ENCODE data around the gene CYP2C18.

Gene CYP2C18

GRCh38 chr10:94725871-94726270 is 42.3 kb downstream of the CYP2C18 start:
- no peak for TF ChIP-seq CTCF (IDR thresholded peaks at IDR 0.05; ENCODE audit: unreplicated experiment in 3 of 3)
- Mint-ChIP-seq H3K27me3 (ENCODE audit: low read depth) (no peaks in the 10 kb centered on the region), H3K4me3 (no peak overlapping the region), H3K4me1 (no peaks in the 10 kb centered on the region), H3K36me3 (ENCODE audit: low read depth) (no peaks in the 10 kb centered on the region), H3K9me3 (no peaks in the 10 kb centered on the region), H3K27ac (no peak overlapping the region)

- H3K4me1 Mint-ChIP-seq = no peaks in the 10 kb centered on the region
- H3K4me3 Mint-ChIP-seq = no peak overlapping the region
- H3K27ac Mint-ChIP-seq = no peak overlapping the region
- no peak for TF ChIP-seq CTCF (IDR thresholded peaks at IDR 0.05; ENCODE audit: unreplicated experiment in 3 of 3)
- H3K36me3 Mint-ChIP-seq (ENCODE audit: low read depth) = no peaks in the 10 kb centered on the region
- peaks cover 8% of the 10 kb centered on the region for H3K9me3 Mint-ChIP-seq
- no peaks in the 10 kb centered on the region for H3K27me3 Mint-ChIP-seq (ENCODE audit: low read depth)
Observed at GRCh38 chr10:94735197-94735596, 51.7 kb downstream of the CYP2C18 start.

DNA sequence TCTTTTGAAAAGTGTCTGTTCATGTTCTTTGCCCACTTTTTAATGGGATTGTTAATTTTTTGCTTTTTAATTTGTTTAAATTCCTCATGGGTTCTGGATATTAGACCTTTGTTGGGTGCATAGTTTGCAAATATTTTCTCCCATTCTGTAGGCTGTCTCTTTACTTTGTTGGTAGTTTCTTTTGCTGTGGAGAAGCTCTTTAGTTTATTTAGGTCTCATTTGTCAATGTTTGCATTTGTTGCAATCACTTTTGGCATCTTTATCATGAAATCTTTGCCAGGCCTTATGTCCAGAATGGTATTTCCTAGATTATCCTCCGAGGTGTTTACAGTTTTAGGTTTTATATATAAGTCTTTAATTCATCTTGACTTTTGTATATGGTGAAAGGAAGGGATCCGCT is 55.1 kb downstream of the CYP2C18 start:
- no peaks in the 10 kb centered on the region for H3K36me3 Mint-ChIP-seq (ENCODE audit: low read depth)
- no peaks in the 10 kb centered on the region for H3K27me3 Mint-ChIP-seq (ENCODE audit: low read depth)
- no peak overlapping the region for H3K27ac Mint-ChIP-seq
- TF ChIP-seq CTCF (IDR thresholded peaks at IDR 0.05; ENCODE audit: unreplicated experiment in 3 of 3) = no peak
- H3K9me3 Mint-ChIP-seq = peaks cover 30% of the 10 kb centered on the region
- H3K4me1 Mint-ChIP-seq = no peaks in the 10 kb centered on the region
- no peak overlapping the region for H3K4me3 Mint-ChIP-seq

GRCh38 chr10:94747137-94747536 is 63.6 kb downstream of the CYP2C18 start:
- Mint-ChIP-seq H3K4me1 (no peaks in the 10 kb centered on the region), H3K27ac (no peak overlapping the region)

GRCh38 chr10:94747838-94748237 is 64.3 kb downstream of the CYP2C18 start:
- no peak overlapping the region for H3K4me3 Mint-ChIP-seq

More at GRCh38 chr10:94747137-94747536, 63.6 kb downstream of the CYP2C18 start:
- Mint-ChIP-seq H3K27me3 (ENCODE audit: low read depth) (no peaks in the 10 kb centered on the region), H3K9me3 (peaks cover 35% of the 10 kb centered on the region), H3K4me3 (no peak overlapping the region), H3K36me3 (ENCODE audit: low read depth) (no peaks in the 10 kb centered on the region)
- TF ChIP-seq CTCF (IDR thresholded peaks at IDR 0.05; ENCODE audit: unreplicated experiment in 3 of 3) = no peak

More at GRCh38 chr10:94747838-94748237, 64.3 kb downstream of the CYP2C18 start:
- TF ChIP-seq CTCF (IDR thresholded peaks at IDR 0.05; ENCODE audit: unreplicated experiment in 3 of 3) = no peak
- Mint-ChIP-seq H3K36me3 (ENCODE audit: low read depth) (no peaks in the 10 kb centered on the region), H3K9me3 (peaks cover 28% of the 10 kb centered on the region), H3K27me3 (ENCODE audit: low read depth) (no peaks in the 10 kb centered on the region), H3K4me1 (no peaks in the 10 kb centered on the region), H3K27ac (no peak overlapping the region)
